Mesodermal cell (in vitro differentiated cells): ENCODE measurements around the gene ADARB2.

ENCODE experiments used
- H3K27ac ChIP-seq: 2 replicates; pipeline ENCODE4 v1.7.0; 2013; ENCODE audit warnings: mild to moderate bottlenecking, low read depth, low read length, moderate library complexity; ENCODE audit not compliant: severe bottlenecking
- H3K36me3 ChIP-seq: 2 replicates; pipeline ENCODE4 v1.7.1; 2013; ENCODE audit warnings: mild to moderate bottlenecking, low read length, moderate library complexity; ENCODE audit not compliant: control insufficient read depth, insufficient read depth
- H3K4me1 ChIP-seq: one replicate; pipeline ENCODE4 v1.7.1; 2013; ENCODE audit warnings: mild to moderate bottlenecking, low read length; ENCODE audit not compliant: insufficient read depth, control insufficient read depth, poor library complexity, severe bottlenecking
- H3K4me3 ChIP-seq: 2 replicates; pipeline ENCODE4 v1.7.0; 2013; ENCODE audit warnings: low read length, control low read depth, mild to moderate bottlenecking; ENCODE audit not compliant: insufficient read depth, poor library complexity, severe bottlenecking; ENCODE audit errors: extremely low read depth
- H3K9me3 ChIP-seq: 2 replicates; pipeline ENCODE4 v1.7.1; 2013; ENCODE audit warnings: mild to moderate bottlenecking, low read length, moderate library complexity; ENCODE audit not compliant: control insufficient read depth
- WGBS, 2 experiments: methylation state at CpG; one replicate each; pipeline ENCODE4 v1.1.5; 2013; ENCODE audit warnings: missing lambda C conversion rate in 2 of 2; ENCODE audit not compliant: insufficient coverage in 2 of 2; 5-methylcytosine and 5-hydroxymethylcytosine counted together

ADARB2 gene

DNA sequence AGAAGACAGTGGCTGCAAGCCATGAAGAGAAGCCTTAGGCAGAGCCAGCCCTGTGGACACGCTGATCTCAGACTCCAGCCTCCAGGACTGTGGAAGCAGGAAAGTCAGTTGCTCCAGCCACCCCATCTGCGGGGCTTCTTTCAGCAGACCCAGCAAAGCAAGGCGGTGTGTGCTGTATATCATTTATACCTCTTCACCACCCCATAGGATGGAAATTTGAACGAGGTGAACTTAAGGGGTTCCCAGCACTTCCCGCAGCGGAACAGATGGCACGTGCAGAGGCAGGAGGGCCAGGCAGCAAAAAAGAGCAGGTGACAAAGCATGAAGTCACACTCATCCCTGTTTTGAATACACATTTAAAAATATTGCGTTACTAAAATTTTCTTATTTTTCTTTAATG is 159.4 kb downstream of the ADARB2 start:
- 81 to 93% methylated on average over 4 to 6 of the region's 8 CpGs for WGBS, 2 experiments
- no peaks in the 10 kb centered on the region for H3K4me1 ChIP-seq

DNA sequence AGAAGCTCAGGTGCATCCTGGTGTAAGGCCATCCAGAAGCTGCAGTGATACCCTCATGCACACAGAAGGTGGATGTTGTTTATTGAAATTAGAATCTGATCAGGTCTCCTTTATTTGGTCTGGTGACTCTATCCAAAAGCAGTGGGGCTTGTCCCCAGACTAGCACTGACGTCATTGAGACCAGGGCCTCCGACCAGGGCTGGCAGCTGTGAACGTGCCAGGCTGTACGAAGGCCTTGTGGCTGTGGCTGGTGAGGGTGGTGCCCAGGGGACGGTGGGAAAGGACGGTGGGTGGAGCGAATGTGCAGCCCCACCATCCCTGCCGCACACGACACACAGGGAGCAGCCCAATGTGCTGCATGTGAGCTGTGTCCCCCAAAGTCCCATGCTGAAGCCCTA is 160.0 kb downstream of the ADARB2 start:
- H3K9me3 ChIP-seq, result no peaks in the 10 kb centered on the region
- 94 to 95% methylated on average over 4 to 9 of the region's 9 CpGs for WGBS, 2 experiments
- H3K4me3 ChIP-seq, result no peak overlapping the region
- H3K27ac ChIP-seq, result no peak overlapping the region
- no peaks in the 10 kb centered on the region for H3K36me3 ChIP-seq
- no peaks in the 10 kb centered on the region for H3K4me1 ChIP-seq

More for the DNA sequence above, 159.4 kb downstream of the ADARB2 start:
- Histone ChIP-seq H3K9me3 (no peaks in the 10 kb centered on the region), H3K27ac (no peak overlapping the region), H3K36me3 (no peaks in the 10 kb centered on the region), H3K4me3 (no peak overlapping the region)

DNA sequence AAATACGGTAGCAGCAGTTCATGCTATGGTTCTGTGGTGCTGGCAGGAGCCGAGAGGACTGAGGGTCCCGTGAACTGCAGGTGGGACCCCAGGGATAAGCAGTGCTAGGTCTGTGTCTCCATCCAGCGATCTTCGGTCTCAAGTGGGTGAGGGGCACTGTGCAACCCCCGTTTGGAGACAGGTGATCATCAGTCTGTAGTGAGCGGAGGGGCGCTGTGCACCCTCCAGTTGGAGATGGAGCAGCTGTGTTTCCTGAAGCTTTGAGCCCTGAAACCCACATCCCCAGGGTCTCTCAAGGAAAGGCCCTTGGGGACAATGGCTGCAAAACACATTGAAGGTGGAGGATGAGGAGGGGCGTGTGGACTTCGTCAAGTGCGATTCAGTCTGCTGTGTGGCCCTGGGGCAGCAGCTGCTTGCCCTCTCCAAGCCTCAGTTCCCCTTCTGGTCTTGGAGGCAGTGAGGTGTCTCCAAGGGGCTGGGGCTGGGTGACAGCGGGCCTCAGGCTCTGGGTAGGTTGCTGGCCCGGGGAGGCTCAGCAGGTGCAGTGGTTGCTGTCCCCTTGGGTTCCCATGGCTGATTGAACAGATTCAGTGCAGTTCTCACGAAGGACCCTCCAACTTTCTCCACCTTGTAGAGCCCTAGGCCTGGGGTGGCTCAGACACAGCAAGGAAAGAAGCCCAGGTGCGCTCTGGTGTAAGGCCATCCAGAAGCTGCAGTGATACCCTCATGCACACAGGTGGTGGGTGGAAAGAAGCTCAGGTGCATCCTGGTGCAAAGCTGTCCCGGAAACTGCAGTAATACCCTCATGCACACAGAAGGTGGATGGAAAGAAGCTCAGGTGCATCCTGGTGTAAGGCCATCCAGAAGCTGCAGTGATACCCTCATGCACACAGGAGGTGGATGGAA is 160.6 kb downstream of the ADARB2 start:
- Histone ChIP-seq H3K4me3 (no peak overlapping the region), H3K4me1 (no peaks in the 10 kb centered on the region), H3K9me3 (no peaks in the 10 kb centered on the region), H3K36me3 (no peaks in the 10 kb centered on the region), H3K27ac (no peak overlapping the region)
- 88 to 91% methylated on average over 11 to 16 of the region's 16 CpGs for WGBS, 2 experiments

DNA sequence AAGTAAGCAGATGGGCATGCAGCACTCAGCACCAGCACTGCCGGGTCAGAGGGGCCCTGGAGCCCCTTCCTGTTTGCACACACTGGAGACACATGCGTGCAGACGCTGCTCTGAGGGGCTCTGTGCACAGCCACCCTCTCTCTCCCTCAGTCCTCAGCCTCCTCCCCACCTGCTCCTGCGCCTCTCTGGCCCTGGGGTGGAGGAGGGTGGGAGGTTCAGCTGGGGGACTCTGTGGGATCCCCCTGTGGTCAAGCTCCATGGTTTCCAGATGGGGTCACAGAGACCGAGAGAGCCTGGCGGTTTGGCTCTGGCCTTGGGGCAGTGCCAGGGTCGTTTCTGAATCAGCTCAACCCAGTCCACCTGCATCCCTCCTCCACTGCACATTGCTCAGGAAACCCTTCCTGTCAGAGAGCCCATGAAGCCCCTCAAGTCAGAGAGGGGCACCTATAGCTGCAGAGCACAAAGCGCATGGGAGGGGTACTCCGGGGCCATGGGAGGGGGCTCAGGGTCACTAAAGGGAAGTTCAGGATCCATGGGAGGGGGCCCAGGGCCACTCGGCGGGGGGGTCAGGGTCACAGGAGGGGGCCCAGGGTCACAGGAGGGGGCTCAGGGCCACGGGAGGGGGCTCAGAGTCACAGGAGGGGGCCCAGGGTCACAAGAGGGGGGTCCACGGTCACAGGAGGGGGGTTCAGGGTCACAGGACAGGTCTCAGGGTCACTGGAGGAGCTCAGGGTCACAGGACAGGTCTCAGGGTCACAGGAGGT is 161.7 kb downstream of the ADARB2 start:
- no peak overlapping the region for H3K27ac ChIP-seq
- no peak overlapping the region for H3K4me3 ChIP-seq
- no peaks in the 10 kb centered on the region for H3K4me1 ChIP-seq
- no peaks in the 10 kb centered on the region for H3K36me3 ChIP-seq
- H3K9me3 ChIP-seq, result no peaks in the 10 kb centered on the region
- WGBS, 2 experiments, result 87% methylated on average over 7 to 8 of the region's 13 CpGs

DNA sequence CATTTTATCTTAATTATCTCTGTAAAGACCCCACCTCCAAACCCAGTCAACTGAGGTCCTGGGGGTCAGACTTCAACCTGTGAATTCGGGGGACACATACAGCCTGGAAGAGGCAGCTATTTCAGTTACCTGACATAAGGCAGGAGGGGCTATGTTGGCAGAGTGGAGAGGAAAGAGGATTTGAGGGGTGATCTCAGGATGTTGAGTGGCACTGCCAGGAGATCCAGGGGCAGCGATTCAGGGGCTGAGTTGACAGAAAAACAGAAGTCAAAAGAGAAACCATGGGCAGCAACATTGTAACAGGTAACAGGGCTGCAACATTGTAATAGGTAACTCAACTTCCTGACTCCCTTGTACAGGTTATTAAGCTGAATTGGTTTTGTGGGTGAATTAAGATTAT is 162.6 kb downstream of the ADARB2 start:
- H3K27ac ChIP-seq, result no peak overlapping the region
- no peaks in the 10 kb centered on the region for H3K4me1 ChIP-seq
- 50 to 71% methylated on average over 1 to 2 of the region's 2 CpGs for WGBS, 2 experiments
- no peaks in the 10 kb centered on the region for H3K9me3 ChIP-seq
- no peaks in the 10 kb centered on the region for H3K36me3 ChIP-seq
- H3K4me3 ChIP-seq, result no peak overlapping the region

DNA sequence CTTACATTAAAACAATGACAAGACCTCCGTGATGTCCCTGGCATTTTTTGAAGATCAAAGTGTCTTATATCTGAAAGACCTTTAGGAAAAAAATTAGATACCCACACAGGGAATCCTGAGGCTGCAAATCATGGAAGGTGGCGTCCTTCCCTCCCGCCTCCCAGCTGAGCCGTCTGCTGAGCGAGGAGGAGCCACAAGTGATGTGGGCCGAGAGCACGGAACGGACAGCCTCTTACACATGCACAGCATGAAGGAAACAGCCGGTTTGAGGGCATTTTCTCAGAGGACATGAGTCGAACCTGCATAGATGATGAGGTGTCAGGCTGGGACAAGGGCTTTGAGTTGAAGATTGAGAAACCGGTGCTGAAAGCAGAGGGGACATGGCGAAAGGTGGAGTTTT is 163.3 kb downstream of the ADARB2 start:
- WGBS, 2 experiments, result 90 to 92% methylated on average over 7 to 11 of the region's 12 CpGs
- Histone ChIP-seq H3K4me3 (no peak overlapping the region), H3K36me3 (no peaks in the 10 kb centered on the region), H3K27ac (no peak overlapping the region), H3K4me1 (no peaks in the 10 kb centered on the region), H3K9me3 (no peaks in the 10 kb centered on the region)

DNA sequence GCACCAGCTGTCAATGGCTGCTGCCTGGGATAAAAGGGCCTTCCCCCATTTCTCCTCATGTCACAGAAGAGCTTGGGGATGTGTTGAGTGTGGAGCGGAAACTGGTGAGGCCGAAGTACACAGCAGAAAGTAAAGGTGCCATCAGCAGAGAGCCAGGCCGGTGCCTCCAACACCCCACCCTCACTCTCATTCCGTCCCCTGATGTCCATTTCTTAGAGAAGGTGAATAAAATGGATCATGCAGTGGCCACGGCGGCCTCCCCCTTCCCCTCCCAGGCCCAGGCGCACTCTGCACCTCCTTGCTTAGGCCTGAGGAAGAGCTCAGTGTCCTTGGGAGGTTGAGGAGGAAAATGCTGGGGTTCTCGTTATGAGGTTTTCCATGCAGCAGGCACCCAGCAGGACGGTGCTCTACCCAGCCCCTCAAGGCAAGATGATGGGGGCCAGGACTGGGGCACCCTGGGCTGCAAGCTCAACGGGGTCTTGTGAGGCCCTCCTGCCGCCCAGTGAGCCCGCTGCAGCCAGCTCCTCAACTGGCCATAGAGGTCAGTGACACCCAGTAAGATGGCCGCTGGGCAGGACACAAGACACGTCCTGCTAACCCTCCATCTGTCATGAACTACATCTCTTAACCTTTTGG is 163.9 kb downstream of the ADARB2 start:
- no peak overlapping the region for H3K4me3 ChIP-seq
- 90 to 91% methylated on average over 6 to 7 of the region's 14 CpGs for WGBS, 2 experiments
- no peak overlapping the region for H3K27ac ChIP-seq
- no peaks in the 10 kb centered on the region for H3K4me1 ChIP-seq
- no peaks in the 10 kb centered on the region for H3K9me3 ChIP-seq
- no peaks in the 10 kb centered on the region for H3K36me3 ChIP-seq

DNA sequence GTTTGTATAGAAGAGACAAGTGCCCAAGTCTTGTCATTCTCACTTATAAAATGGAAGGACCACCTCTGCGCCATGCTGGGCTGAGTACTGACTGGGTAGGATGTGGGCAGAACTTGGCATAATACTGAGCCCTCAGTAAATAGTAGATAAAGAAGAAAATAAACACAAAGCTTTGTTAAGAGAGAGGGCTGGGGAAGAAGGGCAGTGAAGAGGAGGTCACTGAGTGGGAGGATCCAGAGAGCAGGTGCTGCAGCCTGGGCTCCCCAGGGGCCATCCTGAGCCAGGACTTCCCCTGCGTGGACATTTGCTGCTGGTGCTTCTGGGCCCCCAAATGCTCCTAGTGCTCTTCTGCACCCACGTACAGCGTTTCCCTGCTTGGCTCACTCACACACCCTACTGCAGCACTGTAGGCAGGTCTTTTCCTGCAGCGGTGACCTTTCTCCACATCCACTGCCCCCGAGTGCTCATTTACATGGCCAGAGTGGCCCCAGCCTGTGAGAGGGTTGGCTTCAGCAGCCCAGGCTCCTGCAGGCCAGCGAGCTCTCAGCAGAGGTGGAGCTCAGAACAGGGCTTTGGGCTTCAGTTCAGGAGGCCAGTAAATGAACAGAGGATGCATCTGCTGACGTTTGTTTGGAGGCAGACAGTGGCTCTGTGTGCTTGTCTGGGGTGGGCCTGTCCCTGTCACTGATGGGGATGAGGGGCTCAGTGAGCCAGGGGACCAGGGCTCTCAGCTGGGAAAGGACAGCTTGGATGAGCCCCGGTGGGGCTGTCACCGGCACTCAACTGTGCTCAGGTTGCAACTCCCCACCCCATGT is 164.6 kb downstream of the ADARB2 start:
- Histone ChIP-seq H3K36me3 (no peaks in the 10 kb centered on the region), H3K9me3 (no peaks in the 10 kb centered on the region), H3K4me3 (no peak overlapping the region), H3K4me1 (no peaks in the 10 kb centered on the region), H3K27ac (no peak overlapping the region)
- 78 to 86% methylated on average over 7 of the region's 10 CpGs for WGBS, 2 experiments

DNA sequence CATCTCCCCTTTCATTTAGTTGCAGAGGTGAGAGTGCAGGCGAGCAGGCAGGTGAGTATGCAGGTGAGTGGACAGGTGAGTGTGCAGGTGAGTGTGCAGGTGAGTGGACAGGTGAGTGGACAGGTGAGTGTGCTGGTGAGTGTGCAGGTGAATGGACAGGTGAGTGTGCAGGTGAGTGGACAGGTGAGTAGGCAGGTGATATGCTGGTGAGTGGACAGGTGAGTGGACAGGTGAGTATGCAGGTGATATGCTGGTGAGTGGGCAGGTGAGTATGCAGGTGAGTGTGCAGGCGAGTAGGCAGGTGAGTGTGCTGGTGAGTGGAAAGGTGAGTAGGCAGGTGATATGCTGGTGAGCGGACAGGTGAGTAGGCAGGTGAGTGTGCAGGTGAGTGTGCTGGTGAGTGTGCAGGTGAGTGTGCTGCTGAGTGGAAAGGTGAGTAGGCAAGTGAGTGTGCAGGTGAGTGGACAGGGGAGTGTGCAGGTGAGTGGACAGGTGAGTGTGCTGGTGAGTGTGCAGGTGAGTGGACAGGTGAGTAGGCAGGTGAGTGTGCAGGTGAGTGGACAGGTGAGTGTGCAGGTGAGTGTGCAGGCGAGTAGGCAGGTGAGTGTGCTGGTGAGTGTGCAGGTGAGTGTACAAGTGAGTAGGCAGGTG is 165.6 kb downstream of the ADARB2 start:
- Histone ChIP-seq H3K4me1 (no peaks in the 10 kb centered on the region), H3K27ac (no peak overlapping the region), H3K9me3 (no peaks in the 10 kb centered on the region), H3K4me3 (no peak overlapping the region), H3K36me3 (no peaks in the 10 kb centered on the region)
- 82 to 90% methylated on average over 3 to 4 of the region's 4 CpGs for WGBS, 2 experiments
